ENCODE measurements around the gene BMP6. TPM values are rescaled to one million over a fixed set of nuclear protein-coding genes. Genes with fewer than 3 reads are reported as not detected.
A peak's percentile ranks its signal among the peaks of the same experiment; 100 is the strongest.

The BMP6 gene
- polyA plus RNA-seq, 5 donors: 2.3 to 5.6 (median 3.8) TPM

- no peak for DNase-seq
Measured at GRCh38 chr6:7825986-7826385, 100.1 kb downstream of the BMP6 start.

GRCh38 chr6:7827142-7827541, 101.2 kb downstream of the BMP6 start:
- no peak for DNase-seq

GRCh38 chr6:7828124-7828523, 102.2 kb downstream of the BMP6 start:
- DNase-seq: no peak

GRCh38 chr6:7832904-7833750, 107.2 kb downstream of the BMP6 start:
- no peak for DNase-seq

- DNase-seq: peak; percentile 58 to 65
Measured at GRCh38 chr6:7833751-7834070, 107.8 kb downstream of the BMP6 start.

- no peak for DNase-seq
Measured at GRCh38 chr6:7836371-7837026, 110.6 kb downstream of the BMP6 start.

- DNase-seq: peak; percentile 37 to 42
Measured at GRCh38 chr6:7841781-7842468, 116.0 kb downstream of the BMP6 start.

- peak in 1 of 2 donors; percentile 15 for DNase-seq
Measured at GRCh38 chr6:7846966-7847818, 121.3 kb downstream of the BMP6 start.

- DNase-seq: no peak
Measured at GRCh38 chr6:7848229-7848628, 122.3 kb downstream of the BMP6 start.

GRCh38 chr6:7851780-7852179, 125.9 kb downstream of the BMP6 start:
- no peak for DNase-seq

GRCh38 chr6:7859591-7859990, 133.7 kb downstream of the BMP6 start:
- DNase-seq: no peak

GRCh38 chr6:7865781-7866180, 139.9 kb downstream of the BMP6 start:
- no peak for DNase-seq

- DNase-seq: no peak
Measured at GRCh38 chr6:7866526-7866925, 140.6 kb downstream of the BMP6 start.

- DNase-seq: no peak
Measured at GRCh38 chr6:7868926-7869325, 143.0 kb downstream of the BMP6 start.

- DNase-seq: no peak
Measured at GRCh38 chr6:7878401-7878964, 152.6 kb downstream of the BMP6 start.

GRCh38 chr6:7879043-7879442, 153.1 kb downstream of the BMP6 start:
- no peak for DNase-seq

- DNase-seq: no peak
Measured at GRCh38 chr6:7879579-7879978, 153.7 kb downstream of the BMP6 start.

- no peak for DNase-seq
Measured at GRCh38 chr6:7879980-7880717, 154.2 kb downstream of the BMP6 start.

- DNase-seq: no peak
Measured at GRCh38 chr6:7880718-7881107, 154.8 kb downstream of the BMP6 start.

- DNase-seq: no peak
Measured at GRCh38 chr6:7881765-7882500, 156.0 kb downstream of the BMP6 start.

Measured in right lung (tissue), 5 donors.